ENCODE data around the gene AGBL3. TPM values are rescaled to one million over a fixed set of nuclear protein-coding genes. Genes with fewer than 3 reads are reported as not detected.

AGBL3 gene
- total and polyA plus RNA-seq, 9 of the 15 experiments (the other 6 are each of a cell fraction or from before 2014, with no cell fraction given): 0.54 to 2.9 (median 1.7) TPM

DNA sequence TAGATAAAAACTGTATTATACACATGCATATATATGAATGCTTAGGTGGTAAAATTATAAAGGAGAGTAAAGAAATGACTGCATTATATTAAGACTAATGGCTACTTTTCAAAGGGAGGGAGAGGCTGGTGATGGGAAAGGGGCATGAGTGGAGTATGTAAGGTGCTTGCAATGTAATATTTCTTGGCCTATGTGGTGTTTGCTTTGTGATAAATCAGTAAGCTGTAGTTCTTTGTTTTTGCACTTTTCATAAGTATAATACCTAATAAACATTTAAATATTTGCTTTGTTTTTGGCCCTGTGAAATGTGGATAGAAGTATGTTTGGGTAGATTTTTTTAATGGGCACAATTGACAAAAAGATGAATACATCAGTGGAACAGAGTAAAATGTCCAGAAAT, 25.9 kb downstream of the AGBL3 start:
- in situ Hi-C loops (cut with MboI): no loop called here
- no peaks in the 10 kb centered on the region; a peak in 1 of 5 replicates for H3K4me1 ChIP-seq (replicated peaks in 1 of 2; ENCODE audit: control insufficient read depth in 2 of 2, insufficient read depth in 2 of 2, low read length in 2 of 2)
- no peak for FAIRE-seq
- H3K4me2 ChIP-seq (ENCODE audit: insufficient read depth, low read length): no peak overlapping the region
- H3K36me3 ChIP-seq (ENCODE audit: control insufficient read depth, insufficient read depth, low read length): no peaks in the 10 kb centered on the region
- H3K79me2 ChIP-seq (ENCODE audit: control insufficient read depth, insufficient read depth, low read length): no peaks in the 10 kb centered on the region
- POLR2A ChIA-PET: no interaction called here
- no peak overlapping the region for H3K9ac ChIP-seq (ENCODE audit: insufficient read depth in 1 of 2, low read depth in 2 of 2, low read length in 2 of 2)
- no peaks in the 10 kb centered on the region for H3K27me3 ChIP-seq (ENCODE audit: control insufficient read depth in 2 of 2, insufficient read depth in 2 of 2, low read length in 2 of 2)
- H4K20me1 ChIP-seq (replicated peaks; ENCODE audit: control insufficient read depth, insufficient read depth, low read length): no peaks in the 10 kb centered on the region
- H3K27ac ChIP-seq (ENCODE audit: extremely low read depth, low read depth, low read length): no peak overlapping the region
- BruUV-seq (replicated peaks): no TSS peak
- CTCF ChIA-PET (ENCODE audit: low intra/inter-chr PET ratio): no interaction called here
- no peak overlapping the region for H2AFZ ChIP-seq (ENCODE audit: low read depth, low read length)
- H3K9me1 ChIP-seq (ENCODE audit: control insufficient read depth, insufficient read depth, low read length): no peaks in the 10 kb centered on the region
- H3K9me3 ChIP-seq (replicated peaks; ENCODE audit: control insufficient read depth, insufficient read depth, low read depth, low read length): no peaks in the 10 kb centered on the region
- no peak overlapping the region for H3K4me3 ChIP-seq
- TF ChIP-seq ZNF507 (tag; conservative IDR thresholded peaks at IDR 0.05): no peak
- TF ChIP-seq CUX1 (CRISPR knock-in tag; IDR thresholded peaks at IDR 0.05): no peak
- TF ChIP-seq TAF9B (IDR thresholded peaks at IDR 0.05; ENCODE audit: partially characterized antibody): no peak
- no peak for ATAC-seq
- DNase-seq (ENCODE audit: extremely low read depth in 1 of 4, low spot score in 3 of 4): no peak
- intact Hi-C loops (cut with micrococcal nuclease): no loop called here
